ENCODE data around the gene KCMF1. TPM values are rescaled to one million over a fixed set of nuclear protein-coding genes. Genes with fewer than 3 reads are reported as not detected.
A peak's percentile ranks its signal among the peaks of the same experiment; 100 is the strongest.

KCMF1 gene
- total RNA-seq, 1 donor from 2014 or later, result 64.2 TPM

DNA sequence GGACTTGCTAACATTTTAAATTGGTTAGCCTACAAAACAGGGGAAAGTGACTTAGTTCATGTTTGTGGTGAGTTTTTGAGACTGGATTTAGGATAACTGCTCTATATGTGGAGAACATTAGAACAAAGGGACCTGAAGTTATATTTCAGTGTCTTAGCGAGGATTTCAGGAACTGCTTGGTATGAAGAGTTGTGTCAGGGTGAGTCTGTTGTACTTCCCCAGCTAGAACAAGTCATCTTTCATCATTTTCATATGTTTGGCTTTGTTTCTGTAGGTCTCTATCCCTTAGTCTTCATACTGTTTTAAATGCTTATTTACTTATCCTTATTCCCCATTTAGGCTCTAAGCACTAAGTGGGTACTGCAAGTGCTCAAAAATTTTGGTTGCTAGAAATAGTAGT, 41.9 kb downstream of the KCMF1 start:
- ATAC-seq, result peak in 1 of 2 donors; percentile 43

GRCh38 chr2:85015653-85016360, 44.8 kb downstream of the KCMF1 start:
- no peak for TF ChIP-seq CTCF (IDR thresholded peaks at IDR 0.05)
- intact Hi-C loops (cut with DNase I), result no loop called here
- Histone ChIP-seq H3K27ac (no peak overlapping the region), H3K9me3 (no peaks in the 10 kb centered on the region), H3K4me1 (peaks cover 55% of the 10 kb centered on the region), H3K27me3 (ENCODE audit: low read depth) (no peaks in the 10 kb centered on the region), H3K4me3 (no peak overlapping the region), H3K36me3 (no peaks in the 10 kb centered on the region)
- DNase-seq, result no peak
- ATAC-seq, result no peak

More for the DNA sequence above, 41.9 kb downstream of the KCMF1 start:
- H3K4me1 ChIP-seq, result peaks cover 60% of the 10 kb centered on the region
- H3K36me3 ChIP-seq, result peaks cover 1% of the 10 kb centered on the region
- intact Hi-C loops (cut with DNase I), result no loop called here
- no peaks in the 10 kb centered on the region for H3K27me3 ChIP-seq (ENCODE audit: low read depth)
- H3K27ac ChIP-seq, result no peak overlapping the region
- DNase-seq, result no peak
- H3K4me3 ChIP-seq, result no peak overlapping the region
- no peaks in the 10 kb centered on the region for H3K9me3 ChIP-seq
- TF ChIP-seq CTCF (IDR thresholded peaks at IDR 0.05), result no peak

DNA sequence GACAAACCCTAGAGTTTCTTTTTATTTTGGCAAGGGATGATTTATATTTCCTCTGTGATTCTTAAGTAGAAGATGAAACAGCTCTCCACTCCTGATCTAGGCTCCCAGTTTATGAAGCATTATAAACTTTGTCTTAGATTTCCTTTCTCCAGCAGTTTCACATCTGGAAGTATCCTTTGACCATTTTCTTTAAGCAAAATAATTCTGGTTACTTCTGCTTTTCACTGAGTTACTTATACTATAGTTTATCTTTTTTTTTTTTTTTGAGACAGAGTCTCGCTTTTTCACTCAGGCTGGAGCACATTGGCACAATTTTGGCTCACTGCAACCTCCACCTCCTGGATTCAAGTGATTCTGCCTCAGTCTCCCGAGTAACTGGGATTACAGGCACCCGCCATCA, 45.5 kb downstream of the KCMF1 start:
- no peak overlapping the region for H3K27ac ChIP-seq

GRCh38 chr2:85017411-85018048, 46.6 kb downstream of the KCMF1 start:
- Histone ChIP-seq H3K4me1 (peaks cover 50% of the 10 kb centered on the region), H3K36me3 (no peaks in the 10 kb centered on the region), H3K9me3 (no peaks in the 10 kb centered on the region), H3K27me3 (ENCODE audit: low read depth) (no peaks in the 10 kb centered on the region), H3K4me3 (no peak overlapping the region), H3K27ac (no peak overlapping the region)
- TF ChIP-seq CTCF (IDR thresholded peaks at IDR 0.05), result peak; percentile 39
- ATAC-seq, result no peak
- no peak for DNase-seq
- intact Hi-C loops (cut with DNase I), result no loop called here

More for the DNA sequence above, 45.5 kb downstream of the KCMF1 start:
- Histone ChIP-seq H3K9me3 (no peaks in the 10 kb centered on the region), H3K27me3 (ENCODE audit: low read depth) (no peaks in the 10 kb centered on the region), H3K36me3 (no peaks in the 10 kb centered on the region), H3K4me3 (no peak overlapping the region), H3K4me1 (peaks cover 55% of the 10 kb centered on the region)
- ATAC-seq (no peak), DNase-seq (no peak)
- TF ChIP-seq CTCF (IDR thresholded peaks at IDR 0.05), result no peak
- intact Hi-C loops (cut with DNase I), result no loop called here

DNA sequence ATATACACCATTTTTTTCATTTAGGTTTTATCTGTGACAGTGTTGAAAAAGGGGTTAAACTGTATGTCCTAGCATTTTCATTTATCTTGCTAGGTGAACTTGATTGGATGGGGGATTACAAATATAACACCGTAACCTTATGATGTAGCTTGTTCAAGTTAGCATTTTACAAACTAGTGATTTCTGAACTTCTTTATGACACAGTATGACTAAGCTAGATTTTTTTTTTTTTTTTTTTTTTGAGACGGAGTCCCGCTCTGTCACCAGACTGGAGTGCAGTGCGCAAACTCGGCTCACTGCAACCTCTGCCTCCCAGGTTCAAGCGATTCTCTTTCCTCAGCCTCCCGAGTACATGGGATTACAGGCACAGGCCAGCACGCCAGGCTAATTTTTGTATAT, 47.1 kb downstream of the KCMF1 start:
- H3K4me1 ChIP-seq, result peaks cover 45% of the 10 kb centered on the region
- no peaks in the 10 kb centered on the region for H3K36me3 ChIP-seq
- DNase-seq (no peak), ATAC-seq (no peak)
- no peaks in the 10 kb centered on the region for H3K9me3 ChIP-seq
- H3K4me3 ChIP-seq, result no peak overlapping the region
- no peaks in the 10 kb centered on the region for H3K27me3 ChIP-seq (ENCODE audit: low read depth)
- H3K27ac ChIP-seq, result no peak overlapping the region
- no peak for TF ChIP-seq CTCF (IDR thresholded peaks at IDR 0.05)
- intact Hi-C loops (cut with DNase I), result no loop called here
